Limb (tissue), 2 donors: ENCODE results near the gene TMUB2.
A peak's percentile ranks its signal among the peaks of the same experiment; 100 is the strongest.

Source experiments
- DNase-seq, 2 donors: peaks; one replicate each; pipeline ENCODE4 v3.0.0-alpha.2; 2016; ENCODE audit errors: extremely low spot score in 2 of 2

TMUB2 gene

GRCh38 chr17:44202756-44203155 is 16.0 kb downstream of the TMUB2 start:
- DNase-seq: no peak

GRCh38 chr17:44203731-44204440 is 17.1 kb downstream of the TMUB2 start:
- DNase-seq: peak; percentile 33 to 50

- DNase-seq: no peak
Measured at GRCh38 chr17:44204441-44204882, 17.7 kb downstream of the TMUB2 start.

- DNase-seq: no peak
Measured at GRCh38 chr17:44205962-44206824, 19.4 kb downstream of the TMUB2 start.

GRCh38 chr17:44206825-44207155 is 20.0 kb downstream of the TMUB2 start:
- no peak for DNase-seq

- DNase-seq: no peak
Measured at GRCh38 chr17:44207319-44207718, 20.5 kb downstream of the TMUB2 start.

GRCh38 chr17:44207743-44208142 is 21.0 kb downstream of the TMUB2 start:
- no peak for DNase-seq

- peak in 1 of 2 donors; percentile 23 for DNase-seq
Measured at GRCh38 chr17:44209786-44210341, 23.1 kb downstream of the TMUB2 start.

- peak; percentile 83 to 87 for DNase-seq
Measured at GRCh38 chr17:44210342-44211192, 23.8 kb downstream of the TMUB2 start.

GRCh38 chr17:44211281-44212265 is 24.8 kb downstream of the TMUB2 start:
- DNase-seq: peak in 1 of 2 donors; percentile 30

GRCh38 chr17:44212507-44213402 is 26.0 kb downstream of the TMUB2 start:
- DNase-seq: peak in 1 of 2 donors; percentile 38

- DNase-seq: peak in 1 of 2 donors; percentile 31
Measured at GRCh38 chr17:44213403-44214229, 26.8 kb downstream of the TMUB2 start.

- DNase-seq: no peak
Measured at GRCh38 chr17:44214230-44214494, 27.4 kb downstream of the TMUB2 start.

- DNase-seq: no peak
Measured at GRCh38 chr17:44214896-44215295, 28.1 kb downstream of the TMUB2 start.

GRCh38 chr17:44216173-44216572 is 29.4 kb downstream of the TMUB2 start:
- DNase-seq: no peak

- no peak for DNase-seq
Measured at GRCh38 chr17:44216694-44217093, 29.9 kb downstream of the TMUB2 start.

- peak in 1 of 2 donors; percentile 20 for DNase-seq
Measured at GRCh38 chr17:44217738-44218343, 31.1 kb downstream of the TMUB2 start.
